Posterior cingulate gyrus (tissue), 11 donors: Measurements from ENCODE around the gene NAPG.
"Not testable (repeated sequence)": the region's sequence is repeated elsewhere in the genome, so short reads cannot be mapped to it uniquely, and the experiment has no call there.

ENCODE experiments used
- DNase-seq, 10 donors: peaks; one replicate each; pipeline versions ENCODE4 v3.0.0 to v3.0.0-alpha.2; 2020 to 2021; ENCODE audit warnings: mixed read lengths in 3 of 10
- intact Hi-C: fragments of 100-400 bp; cut with DNase I; formaldehyde crosslinking; loops from one replicate; pipeline ENCODE4 v1.15.1; 2023

NAPG gene

GRCh38 chr18:10525697-10526560 lies at the start of gene NAPG:
Gene NAPG, plus strand, starts transcription at chr18:10526027. Its CDS starts 76 bp downstream, at chr18:10526103.
- peak; percentile 77 to 99 (median 88) for DNase-seq
- intact Hi-C loops, result no loop called here

GRCh38 chr18:10476338-10476791 lies 49.5 kb upstream of the NAPG start:
- DNase-seq, result no peak

GRCh38 chr18:10477121-10477862 lies 48.5 kb upstream of the NAPG start:
- DNase-seq, result no peak
- intact Hi-C loops, result no loop called here

More at GRCh38 chr18:10476338-10476791, 49.5 kb upstream of the NAPG start:
- intact Hi-C loops, result no loop called here

GRCh38 chr18:10477863-10478260 lies 48.0 kb upstream of the NAPG start:
- no peak for DNase-seq
- intact Hi-C loops, result no loop called here

GRCh38 chr18:10481831-10482230 lies 44.0 kb upstream of the NAPG start:
- DNase-seq, result no peak
- intact Hi-C loops, result no loop called here

- intact Hi-C loops, result no loop called here
- DNase-seq, result no peak
Observed at GRCh38 chr18:10482363-10482984, 43.4 kb upstream of the NAPG start.

GRCh38 chr18:10482985-10483949 lies 42.6 kb upstream of the NAPG start:
- DNase-seq, result no peak
- intact Hi-C loops, result no loop called here

- DNase-seq, result no peak
- intact Hi-C loops, result no loop called here
Observed at GRCh38 chr18:10485475-10485874, 40.4 kb upstream of the NAPG start.

GRCh38 chr18:10486362-10486761 lies 39.5 kb upstream of the NAPG start:
- intact Hi-C loops, result no loop called here
- no peak for DNase-seq

GRCh38 chr18:10487154-10487553 lies 38.7 kb upstream of the NAPG start:
- no peak for DNase-seq
- intact Hi-C loops, result no loop called here

- no peak for DNase-seq
- intact Hi-C loops, result no loop called here
Observed at GRCh38 chr18:10488017-10488416, 37.8 kb upstream of the NAPG start.

- intact Hi-C loops, result no loop called here
- DNase-seq, result peak in 5 of 10 donors; percentile 31 to 89 (median 50)
Observed at GRCh38 chr18:10490401-10491165, 35.2 kb upstream of the NAPG start.

GRCh38 chr18:10495936-10496335 lies 29.9 kb upstream of the NAPG start:
- intact Hi-C loops, result no loop called here
- no peak for DNase-seq

- intact Hi-C loops, result no loop called here
- no peak for DNase-seq
Observed at GRCh38 chr18:10497206-10497749, 28.5 kb upstream of the NAPG start.

GRCh38 chr18:10499230-10499629 lies 26.6 kb upstream of the NAPG start:
- DNase-seq, result no peak
- intact Hi-C loops, result no loop called here

- intact Hi-C loops, result no loop called here
- no peak for DNase-seq
Observed at GRCh38 chr18:10500038-10500437, 25.8 kb upstream of the NAPG start.

GRCh38 chr18:10504723-10505122 lies 21.1 kb upstream of the NAPG start:
- intact Hi-C loops, result no loop called here
- no peak for DNase-seq

- intact Hi-C loops, DNase-seq: not testable (repeated sequence)
Observed at GRCh38 chr18:10505892-10506291, 19.9 kb upstream of the NAPG start.

GRCh38 chr18:10508591-10508990 lies 17.2 kb upstream of the NAPG start:
- intact Hi-C loops, result no loop called here
- DNase-seq, result no peak
